Right atrium auricular region (tissue), 2 donors: ENCODE measurements around the gene TUBB. TPM values are rescaled to one million over a fixed set of nuclear protein-coding genes. Genes with fewer than 3 reads are reported as not detected.
A peak's percentile ranks its signal among the peaks of the same experiment; 100 is the strongest.

ENCODE experiments used
- DNase-seq: peaks from one replicate; pipeline ENCODE4 v3.0.0-alpha.2; 2019; ENCODE audit warnings: low spot score
- H3K27ac ChIP-seq, 2 donors: fragments of 200-600 bp; sonication (generic); 1 replicate in 1 of 2; 2 replicates in 1 of 2; pipeline ENCODE4 v1.5.1; 2016 to 2019
- H3K27me3 ChIP-seq, 2 donors: fragments of 200-600 bp; sonication (generic); one replicate each; pipeline versions ENCODE4 v1.5.1 to v1.6.0; 2017 to 2019
- H3K36me3 ChIP-seq: fragments of 200-600 bp; sonication (generic); one replicate; pipeline ENCODE4 v1.5.1; 2016
- H3K4me1 ChIP-seq, 2 donors: fragments of 200-600 bp; sonication (generic); one replicate each; pipeline versions ENCODE4 v1.5.1 to v1.6.0; 2017 to 2019
- H3K4me3 ChIP-seq, 2 donors: fragments of 200-600 bp; sonication (generic); 1 replicate in 1 of 2; 2 replicates in 1 of 2; pipeline ENCODE4 v1.5.1; 2017 to 2019; ENCODE audit warnings: mild to moderate bottlenecking in 1 of 2, moderate library complexity in 1 of 2
- H3K9me3 ChIP-seq, 2 donors: fragments of 200-600 bp; sonication (generic); one replicate each; pipeline ENCODE4 v1.5.1; 2019
- total RNA-seq, 2 donors: library from RNA; depleted of rRNA; stranded (reverse); fragments of >200 nt; gene quantifications; one replicate each; pipeline ENCODE4 v1.1.0, GENCODE V29; 2016
- TF ChIP-seq, protein P1 (sequence below), 2 donors: fragments of 200-600 bp; sonication (generic); IDR thresholded peaks; one replicate each; pipeline ENCODE4 v1.5.1; 2019; ENCODE audit warnings: antibody characterized with exemption in 2 of 2

The TUBB gene
- total RNA-seq, 2 donors from 2014 or later, result 121 to 236 TPM

DNA sequence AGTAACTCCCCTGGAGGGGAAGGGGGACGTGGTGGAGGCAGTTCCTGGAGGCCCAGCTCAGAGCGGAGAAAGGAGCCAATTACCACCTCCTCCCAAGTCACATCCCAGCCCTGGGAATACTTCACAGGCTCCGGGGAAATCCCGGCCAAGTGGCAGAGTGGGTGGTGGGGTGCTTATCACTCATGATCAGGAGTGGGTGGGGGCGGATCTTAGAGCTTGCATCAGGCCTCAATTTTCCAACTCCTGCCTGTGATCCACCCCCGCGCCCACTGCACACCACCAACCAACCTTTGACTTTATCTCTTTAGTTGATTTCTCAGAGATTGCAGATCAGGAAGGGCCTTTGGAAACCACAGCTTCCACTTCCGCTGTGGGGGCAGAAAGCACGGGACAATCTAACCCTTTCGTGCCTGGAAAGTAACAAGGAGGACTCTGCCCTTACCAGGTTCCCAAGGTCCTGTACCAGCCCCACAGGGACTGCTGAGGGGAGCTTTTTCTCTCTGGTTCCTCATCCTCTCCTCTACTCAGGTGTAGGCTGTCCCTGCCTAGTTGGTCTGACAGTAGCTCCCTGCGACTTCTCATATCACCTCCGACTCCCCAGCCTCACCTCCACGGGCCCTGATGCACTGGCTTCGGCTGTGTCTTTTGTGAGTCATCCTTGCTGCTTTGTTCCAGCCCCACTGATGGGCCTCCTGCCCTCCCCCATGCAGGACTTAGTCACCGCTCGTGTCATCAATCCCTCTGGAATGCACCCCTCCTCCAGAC lies 49.1 kb downstream of the TUBB start:
- H3K4me1 ChIP-seq, result peaks cover 3 to 41% of the 10 kb centered on the region in 2 donors
- DNase-seq, result peak; percentile 76
- H3K27ac ChIP-seq, result peak overlapping the region; percentile 64 to 81
- no peaks in the 10 kb centered on the region for H3K27me3 ChIP-seq
- H3K4me3 ChIP-seq, result no peak overlapping the region
- TF ChIP-seq, protein P1, sequence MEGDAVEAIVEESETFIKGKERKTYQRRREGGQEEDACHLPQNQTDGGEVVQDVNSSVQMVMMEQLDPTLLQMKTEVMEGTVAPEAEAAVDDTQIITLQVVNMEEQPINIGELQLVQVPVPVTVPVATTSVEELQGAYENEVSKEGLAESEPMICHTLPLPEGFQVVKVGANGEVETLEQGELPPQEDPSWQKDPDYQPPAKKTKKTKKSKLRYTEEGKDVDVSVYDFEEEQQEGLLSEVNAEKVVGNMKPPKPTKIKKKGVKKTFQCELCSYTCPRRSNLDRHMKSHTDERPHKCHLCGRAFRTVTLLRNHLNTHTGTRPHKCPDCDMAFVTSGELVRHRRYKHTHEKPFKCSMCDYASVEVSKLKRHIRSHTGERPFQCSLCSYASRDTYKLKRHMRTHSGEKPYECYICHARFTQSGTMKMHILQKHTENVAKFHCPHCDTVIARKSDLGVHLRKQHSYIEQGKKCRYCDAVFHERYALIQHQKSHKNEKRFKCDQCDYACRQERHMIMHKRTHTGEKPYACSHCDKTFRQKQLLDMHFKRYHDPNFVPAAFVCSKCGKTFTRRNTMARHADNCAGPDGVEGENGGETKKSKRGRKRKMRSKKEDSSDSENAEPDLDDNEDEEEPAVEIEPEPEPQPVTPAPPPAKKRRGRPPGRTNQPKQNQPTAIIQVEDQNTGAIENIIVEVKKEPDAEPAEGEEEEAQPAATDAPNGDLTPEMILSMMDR (IDR thresholded peaks at IDR 0.05), result no peak
- H3K36me3 ChIP-seq, result no peaks in the 10 kb centered on the region
- H3K9me3 ChIP-seq, result no peaks in the 10 kb centered on the region

GRCh38 chr6:30769853-30770524 lies 49.8 kb downstream of the TUBB start:
- Histone ChIP-seq H3K27me3 (no peaks in the 10 kb centered on the region), H3K36me3 (no peaks in the 10 kb centered on the region), H3K9me3 (no peaks in the 10 kb centered on the region), H3K27ac (peak overlapping the region in 1 of 2 donors; percentile 81), H3K4me1 (peaks cover 3 to 34% of the 10 kb centered on the region in 2 donors), H3K4me3 (no peak overlapping the region)
- TF ChIP-seq, protein P1 (IDR thresholded peaks at IDR 0.05), result no peak
- no peak for DNase-seq

DNA sequence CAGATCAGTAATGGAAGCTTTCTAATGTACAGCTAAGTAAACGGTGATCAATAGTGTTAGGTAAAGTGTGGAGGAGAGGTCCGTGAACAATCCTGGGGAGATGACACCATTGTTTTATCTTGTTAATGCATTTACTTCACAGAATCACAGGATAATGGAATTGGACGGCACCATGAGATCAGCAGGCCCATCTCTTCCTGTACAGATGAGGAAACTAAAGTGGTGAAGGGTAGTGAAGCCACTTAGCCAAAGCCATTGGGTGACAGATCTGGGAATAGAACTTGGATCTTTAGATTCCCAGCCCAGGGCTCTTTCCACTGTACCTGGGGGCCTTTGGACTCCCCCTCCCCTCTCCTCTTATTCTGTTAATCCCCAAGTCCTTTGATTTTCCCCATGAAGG lies 50.4 kb downstream of the TUBB start:
- no peaks in the 10 kb centered on the region for H3K27me3 ChIP-seq
- peaks cover 3 to 31% of the 10 kb centered on the region in 2 donors for H3K4me1 ChIP-seq
- H3K9me3 ChIP-seq, result no peaks in the 10 kb centered on the region
- no peak overlapping the region for H3K4me3 ChIP-seq
- H3K27ac ChIP-seq, result peak overlapping the region in 1 of 2 donors; percentile 81
- no peak for DNase-seq
- TF ChIP-seq, protein P1 (IDR thresholded peaks at IDR 0.05), result no peak
- no peaks in the 10 kb centered on the region for H3K36me3 ChIP-seq

GRCh38 chr6:30774701-30775100 lies 54.5 kb downstream of the TUBB start:
- TF ChIP-seq, protein P1 (IDR thresholded peaks at IDR 0.05), result no peak
- no peak overlapping the region for H3K4me3 ChIP-seq
- H3K9me3 ChIP-seq, result no peaks in the 10 kb centered on the region
- no peaks in the 10 kb centered on the region for H3K27me3 ChIP-seq
- peaks cover 0 to 21% of the 10 kb centered on the region in 2 donors for H3K4me1 ChIP-seq
- peak overlapping the region; percentile 6 to 45 for H3K27ac ChIP-seq
- H3K36me3 ChIP-seq, result no peaks in the 10 kb centered on the region
- DNase-seq, result no peak

Other genes with a start within 250 kb of the TUBB start
- 100 to 1,000 TPM; 216 to 400 TPM for gene HLA-E, start 230.8 kb upstream of the TUBB start, total RNA-seq
- gene GNL1, start 163.9 kb upstream of the TUBB start, total RNA-seq, result 10 to 100 TPM in 1 of 2 donors, 1 to 10 TPM in 1; 7.9 to 16.4 TPM
- gene PRR3, start 163.1 kb upstream of the TUBB start, total RNA-seq, result 1 to 10 TPM; 2.3 to 3.7 TPM
- 10 to 100 TPM; 33.9 to 41.3 TPM for gene ABCF1, start 148.9 kb upstream of the TUBB start, total RNA-seq
- gene PPP1R10, start 103.1 kb upstream of the TUBB start, total RNA-seq, result 10 to 100 TPM; 18.4 to 20.6 TPM
- 10 to 100 TPM; 65.6 to 87.7 TPM for gene MRPS18B, start 102.5 kb upstream of the TUBB start, total RNA-seq
- gene ATAT1, start 93.5 kb upstream of the TUBB start, total RNA-seq, result 1 to 10 TPM; 1.6 to 1.8 TPM
- 10 to 100 TPM; 28.3 to 29.4 TPM for gene C6orf136, start 73.2 kb upstream of the TUBB start, total RNA-seq
- gene DHX16, start 47.3 kb upstream of the TUBB start, total RNA-seq, result 10 to 100 TPM; 13.7 to 23.6 TPM
- gene PPP1R18, start 33.7 kb upstream of the TUBB start, total RNA-seq, result 10 to 100 TPM; 17.5 to 33.2 TPM
- 1 to 10 TPM; 2.2 to 4.2 TPM for gene NRM, start 29.4 kb upstream of the TUBB start, total RNA-seq
- 10 to 100 TPM in 1 of 2 donors, 1 to 10 TPM in 1; 6.7 to 12.3 TPM for gene MDC1, start 3.1 kb upstream of the TUBB start, total RNA-seq
- gene FLOT1, start 22.3 kb downstream of the TUBB start, total RNA-seq, result 100 to 1,000 TPM; 157 to 167 TPM
- gene IER3, start 24.2 kb downstream of the TUBB start, total RNA-seq, result 100 to 1,000 TPM in 1 of 2 donors, 10 to 100 TPM in 1; 43.6 to 144 TPM
- gene DDR1, start 164.2 kb downstream of the TUBB start, total RNA-seq, result 100 to 1,000 TPM in 1 of 2 donors, 10 to 100 TPM in 1; 61.7 to 106 TPM
- gene GTF2H4, start 187.9 kb downstream of the TUBB start, total RNA-seq, result 1 to 10 TPM; 3.6 to 4.0 TPM
- 10 to 100 TPM; 12.1 to 13.6 TPM for gene VARS2, start 193.9 kb downstream of the TUBB start, total RNA-seq
- not detected for gene SFTA2, start 211.8 kb downstream of the TUBB start, total RNA-seq
- gene MUCL3, start 220.6 kb downstream of the TUBB start, total RNA-seq, result not detected